HEK293 (cell line): ENCODE results near the gene CACNA1C.

Source experiments
- CTCF ChIA-PET: fragments of 350-600 bp; formaldehyde crosslinking; extraction: SDS; loops from one replicate; lab custom pipeline; 2021; ENCODE audit warnings: antibody characterized with exemption; lab: Yijun Ruan, JAX
- POLR2A ChIA-PET: fragments of 300-600 bp; formaldehyde crosslinking; extraction: SDS; loops from one replicate; lab custom pipeline; 2020; ENCODE audit warnings: antibody characterized with exemption, inconsistent platforms; lab: Yijun Ruan, JAX
- H3K27ac ChIP-seq: fragments of 200-500 bp; sonication (Bioruptor generic); 2 replicates; pipeline ENCODE4 v1.5.1; 2014; ENCODE audit warnings: low read depth, low read length, control low read depth, inconsistent platforms; ENCODE audit errors: extremely low read depth
- H3K36me3 ChIP-seq, 2 experiments: fragments of 200-500 bp in 1 of 2; sonication (Bioruptor generic) in 1 of 2; 1 replicate in 1 of 2; 2 replicates in 1 of 2; pipeline ENCODE4 v1.5.1; 2014 to 2017; ENCODE audit warnings: inconsistent platforms in 2 of 2, low read length in 2 of 2; ENCODE audit not compliant: control insufficient read depth in 2 of 2, insufficient read depth in 1 of 2
- H3K4me1 ChIP-seq: fragments of 200-500 bp; sonication (Bioruptor generic); 2 replicates; pipeline ENCODE4 v1.5.1; 2014; ENCODE audit warnings: mild to moderate bottlenecking, low read length, inconsistent platforms; ENCODE audit not compliant: control insufficient read depth, insufficient read depth
- H3K4me3 ChIP-seq: 2 replicates; pipeline ENCODE4 v1.5.1; 2011; ENCODE audit warnings: low read depth, mild to moderate bottlenecking, control low read depth, low read length, moderate library complexity
- H3K9me3 ChIP-seq: fragments of 200-500 bp; sonication (Bioruptor generic); 2 replicates; pipeline ENCODE4 v1.5.1; 2014; ENCODE audit warnings: low read depth, low read length, inconsistent platforms; ENCODE audit not compliant: control insufficient read depth, insufficient read depth
- ATF2 ChIP-seq: fragments of 450-650 bp; formaldehyde crosslinking; IDR thresholded peaks from 2 replicates; pipeline ENCODE4 v1.5.1; 2016; ENCODE audit warnings: missing biosample characterization, missing genetic modification characterization, low read depth
- BCL11B ChIP-seq: fragments of 450-650 bp; formaldehyde crosslinking; IDR thresholded peaks from 2 replicates; pipeline ENCODE4 v1.5.1; 2016; ENCODE audit warnings: low read depth, missing biosample characterization, missing genetic modification characterization
- BCL6B ChIP-seq: fragments of 450-650 bp; formaldehyde crosslinking; IDR thresholded peaks from 2 replicates; pipeline ENCODE4 v1.5.1; 2017; ENCODE audit warnings: missing biosample characterization, missing genetic modification characterization
- FEZF1 ChIP-seq: fragments of 450-650 bp; formaldehyde crosslinking; IDR thresholded peaks from 2 replicates; pipeline ENCODE4 v1.5.1; 2016; ENCODE audit warnings: missing biosample characterization, missing genetic modification characterization
- TRIM28 ChIP-seq: IDR thresholded peaks from 2 replicates; pipeline ENCODE4 v1.6.1; 2011; ENCODE audit warnings: low read length, control low read depth, borderline replicate concordance
- ZBTB20 ChIP-seq: fragments of 450-650 bp; formaldehyde crosslinking; IDR thresholded peaks from 2 replicates; pipeline ENCODE4 v1.5.1; 2016; ENCODE audit warnings: missing biosample characterization, missing genetic modification characterization
- ZEB2 ChIP-seq: fragments of 450-650 bp; formaldehyde crosslinking; IDR thresholded peaks from 2 replicates; pipeline ENCODE4 v1.5.1; 2016; ENCODE audit warnings: missing biosample characterization, missing genetic modification characterization
- ZFP41 ChIP-seq: fragments of 450-650 bp; formaldehyde crosslinking; IDR thresholded peaks from 2 replicates; pipeline ENCODE4 v1.5.1; 2016; ENCODE audit warnings: missing biosample characterization, missing genetic modification characterization, borderline replicate concordance
- ZNF157 ChIP-seq: fragments of 450-650 bp; formaldehyde crosslinking; IDR thresholded peaks from 2 replicates; pipeline ENCODE4 v1.5.1; 2016; ENCODE audit warnings: missing biosample characterization, missing genetic modification characterization
- ZNF214 ChIP-seq: fragments of 450-650 bp; formaldehyde crosslinking; IDR thresholded peaks from 2 replicates; pipeline ENCODE4 v1.5.1; 2017; ENCODE audit warnings: missing biosample characterization, mild to moderate bottlenecking, missing genetic modification characterization, borderline replicate concordance
- ZNF350 ChIP-seq: fragments of 450-650 bp; formaldehyde crosslinking; IDR thresholded peaks from 2 replicates; pipeline ENCODE4 v1.5.0; 2017; ENCODE audit warnings: missing biosample characterization, mild to moderate bottlenecking, missing genetic modification characterization
- ZNF354C ChIP-seq: fragments of 450-650 bp; formaldehyde crosslinking; IDR thresholded peaks from 2 replicates; pipeline ENCODE4 v1.5.1; 2016; ENCODE audit warnings: missing biosample characterization, missing genetic modification characterization, low read depth, borderline replicate concordance
- ZNF366 ChIP-seq: fragments of 450-650 bp; formaldehyde crosslinking; conservative IDR thresholded peaks from 2 replicates; pipeline ENCODE4 v1.5.1; 2016; ENCODE audit warnings: missing biosample characterization, missing genetic modification characterization
- ZNF394 ChIP-seq: fragments of 450-650 bp; formaldehyde crosslinking; IDR thresholded peaks from 2 replicates; pipeline ENCODE4 v1.5.1; 2016; ENCODE audit warnings: missing biosample characterization, missing genetic modification characterization, mild to moderate bottlenecking, moderate library complexity, borderline replicate concordance
- ZNF416 ChIP-seq: fragments of 450-650 bp; formaldehyde crosslinking; IDR thresholded peaks from 2 replicates; pipeline ENCODE4 v1.5.1; 2016; ENCODE audit warnings: missing biosample characterization, missing genetic modification characterization
- ZNF423 ChIP-seq: fragments of 450-650 bp; formaldehyde crosslinking; IDR thresholded peaks from 2 replicates; pipeline ENCODE4 v1.5.1; 2016; ENCODE audit warnings: missing biosample characterization, missing genetic modification characterization
- ZNF426 ChIP-seq: fragments of 450-650 bp; formaldehyde crosslinking; IDR thresholded peaks from 2 replicates; pipeline ENCODE4 v1.5.1; 2017; ENCODE audit warnings: missing biosample characterization, missing genetic modification characterization, mild to moderate bottlenecking, inconsistent platforms, moderate library complexity
- ZNF510 ChIP-seq: fragments of 450-650 bp; formaldehyde crosslinking; IDR thresholded peaks from 2 replicates; pipeline ENCODE4 v1.5.1; 2018; ENCODE audit warnings: mild to moderate bottlenecking, missing genetic modification characterization, missing biosample characterization; ENCODE audit not compliant: insufficient replicate concordance
- ZNF558 ChIP-seq: fragments of 450-650 bp; formaldehyde crosslinking; IDR thresholded peaks from 2 replicates; pipeline ENCODE4 v1.5.1; 2016; ENCODE audit warnings: missing biosample characterization, missing genetic modification characterization
- ZNF571 ChIP-seq: fragments of 450-650 bp; formaldehyde crosslinking; IDR thresholded peaks from 2 replicates; pipeline ENCODE4 v1.5.0; 2017; ENCODE audit warnings: missing biosample characterization, missing genetic modification characterization
- ZNF600 ChIP-seq: fragments of 450-650 bp; formaldehyde crosslinking; IDR thresholded peaks from 2 replicates; pipeline ENCODE4 v1.5.1; 2016; ENCODE audit warnings: missing biosample characterization, missing genetic modification characterization
- ZNF623 ChIP-seq: fragments of 450-650 bp; formaldehyde crosslinking; IDR thresholded peaks from 2 replicates; pipeline ENCODE4 v1.5.1; 2016; ENCODE audit warnings: missing biosample characterization, missing genetic modification characterization
- ZNF626 ChIP-seq: fragments of 450-650 bp; sonication (Bioruptor Pico); formaldehyde crosslinking; IDR thresholded peaks from 2 replicates; pipeline ENCODE4 v1.5.1; 2018; ENCODE audit warnings: missing biosample characterization, missing genetic modification characterization, inconsistent platforms
- ZNF629 ChIP-seq: fragments of 450-650 bp; formaldehyde crosslinking; IDR thresholded peaks from 2 replicates; pipeline ENCODE4 v1.5.1; 2017; ENCODE audit warnings: missing biosample characterization, missing genetic modification characterization
- ZNF658 ChIP-seq: fragments of 450-650 bp; formaldehyde crosslinking; IDR thresholded peaks from 2 replicates; pipeline ENCODE4; 2016; ENCODE audit warnings: missing biosample characterization, missing genetic modification characterization
- ZNF76 ChIP-seq: fragments of 450-650 bp; formaldehyde crosslinking; IDR thresholded peaks from 2 replicates; pipeline ENCODE4; 2016; ENCODE audit warnings: low read depth, missing biosample characterization, missing genetic modification characterization, borderline replicate concordance
- ZNF830 ChIP-seq: fragments of 450-650 bp; IDR thresholded peaks from 2 replicates; pipeline ENCODE4 v1.5.0; 2018; ENCODE audit warnings: missing biosample characterization, missing genetic modification characterization, low read depth, mild to moderate bottlenecking, moderate library complexity
- TF ChIP-seq, protein P1 (sequence below): fragments of 450-650 bp; formaldehyde crosslinking; IDR thresholded peaks from 2 replicates; pipeline ENCODE4 v1.5.1; 2017; ENCODE audit warnings: missing biosample characterization, missing genetic modification characterization
- TF ChIP-seq, protein P2 (sequence below): fragments of 450-650 bp; formaldehyde crosslinking; IDR thresholded peaks from 2 replicates; pipeline ENCODE4 v1.5.1; 2017; ENCODE audit warnings: missing biosample characterization, mild to moderate bottlenecking, missing genetic modification characterization, moderate library complexity

CACNA1C gene

DNA sequence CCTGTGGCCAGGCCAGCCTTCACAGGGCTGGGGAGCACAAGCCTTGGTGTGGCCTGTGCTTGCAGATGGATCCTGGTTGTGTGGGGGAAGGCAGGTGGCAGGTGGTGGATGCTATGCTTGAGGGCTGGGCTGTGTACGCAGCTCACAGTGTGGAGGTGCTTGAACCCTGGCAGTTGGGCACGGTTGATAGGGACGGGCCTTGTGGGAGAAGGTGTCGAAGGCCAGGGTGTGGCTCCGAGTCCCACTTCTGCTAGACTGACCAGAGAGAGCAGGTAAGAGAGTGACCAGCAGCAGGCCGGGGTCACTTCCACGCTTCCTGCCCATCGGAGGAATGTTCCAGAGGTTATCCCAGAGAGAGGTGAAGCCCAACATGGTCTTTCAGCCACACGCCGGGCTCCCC, 85.5 kb downstream of the CACNA1C start:
- ChIA-PET CTCF (no interaction called here), POLR2A (no interaction called here)
- no peak overlapping the region for H3K4me3 ChIP-seq
- TF ChIP-seq ZNF350 (tag by site-specific recombination) (no peak), ZNF366 (tag by site-specific recombination) (no peak), ZEB2 (tag by site-specific recombination) (no peak), ZBTB20 (no peak), ZNF416 (tag by site-specific recombination) (no peak), ZNF214 (tag by site-specific recombination) (no peak), ZNF76 (tag by site-specific recombination) (no peak), BCL6B (no peak), ATF2 (tag by site-specific recombination) (no peak), ZNF558 (tag by site-specific recombination) (no peak), ZNF600 (tag by site-specific recombination) (no peak), ZNF394 (tag by site-specific recombination) (no peak)
- TF ChIP-seq, protein P1, sequence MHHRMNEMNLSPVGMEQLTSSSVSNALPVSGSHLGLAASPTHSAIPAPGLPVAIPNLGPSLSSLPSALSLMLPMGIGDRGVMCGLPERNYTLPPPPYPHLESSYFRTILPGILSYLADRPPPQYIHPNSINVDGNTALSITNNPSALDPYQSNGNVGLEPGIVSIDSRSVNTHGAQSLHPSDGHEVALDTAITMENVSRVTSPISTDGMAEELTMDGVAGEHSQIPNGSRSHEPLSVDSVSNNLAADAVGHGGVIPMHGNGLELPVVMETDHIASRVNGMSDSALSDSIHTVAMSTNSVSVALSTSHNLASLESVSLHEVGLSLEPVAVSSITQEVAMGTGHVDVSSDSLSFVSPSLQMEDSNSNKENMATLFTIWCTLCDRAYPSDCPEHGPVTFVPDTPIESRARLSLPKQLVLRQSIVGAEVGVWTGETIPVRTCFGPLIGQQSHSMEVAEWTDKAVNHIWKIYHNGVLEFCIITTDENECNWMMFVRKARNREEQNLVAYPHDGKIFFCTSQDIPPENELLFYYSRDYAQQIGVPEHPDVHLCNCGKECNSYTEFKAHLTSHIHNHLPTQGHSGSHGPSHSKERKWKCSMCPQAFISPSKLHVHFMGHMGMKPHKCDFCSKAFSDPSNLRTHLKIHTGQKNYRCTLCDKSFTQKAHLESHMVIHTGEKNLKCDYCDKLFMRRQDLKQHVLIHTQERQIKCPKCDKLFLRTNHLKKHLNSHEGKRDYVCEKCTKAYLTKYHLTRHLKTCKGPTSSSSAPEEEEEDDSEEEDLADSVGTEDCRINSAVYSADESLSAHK: no peak
- no peaks in the 10 kb centered on the region for H3K36me3 ChIP-seq
- H3K9me3 ChIP-seq: no peaks in the 10 kb centered on the region
- H3K4me1 ChIP-seq: no peaks in the 10 kb centered on the region
- no peak overlapping the region for H3K27ac ChIP-seq

- no peaks in the 10 kb centered on the region for H3K4me1 ChIP-seq
- H3K27ac ChIP-seq: no peak overlapping the region
- POLR2A ChIA-PET: no interaction called here
- no peaks in the 10 kb centered on the region for H3K36me3 ChIP-seq
- TF ChIP-seq ZNF157 (tag by site-specific recombination) (no peak), ZNF626 (tag by site-specific recombination) (no peak), ZNF426 (no peak), ZNF629 (tag by site-specific recombination) (no peak), ZNF830 (tag by site-specific recombination) (no peak), ZNF354C (tag by site-specific recombination) (no peak), ZNF623 (tag by site-specific recombination) (no peak), ZFP41 (tag by site-specific recombination) (no peak), ZNF423 (tag by site-specific recombination) (no peak), FEZF1 (tag by site-specific recombination) (no peak), ZNF658 (no peak), BCL11B (tag by site-specific recombination) (no peak), ZNF571 (tag by site-specific recombination) (no peak), TRIM28 (no peak), ZNF510 (no peak)
- TF ChIP-seq, protein P2, sequence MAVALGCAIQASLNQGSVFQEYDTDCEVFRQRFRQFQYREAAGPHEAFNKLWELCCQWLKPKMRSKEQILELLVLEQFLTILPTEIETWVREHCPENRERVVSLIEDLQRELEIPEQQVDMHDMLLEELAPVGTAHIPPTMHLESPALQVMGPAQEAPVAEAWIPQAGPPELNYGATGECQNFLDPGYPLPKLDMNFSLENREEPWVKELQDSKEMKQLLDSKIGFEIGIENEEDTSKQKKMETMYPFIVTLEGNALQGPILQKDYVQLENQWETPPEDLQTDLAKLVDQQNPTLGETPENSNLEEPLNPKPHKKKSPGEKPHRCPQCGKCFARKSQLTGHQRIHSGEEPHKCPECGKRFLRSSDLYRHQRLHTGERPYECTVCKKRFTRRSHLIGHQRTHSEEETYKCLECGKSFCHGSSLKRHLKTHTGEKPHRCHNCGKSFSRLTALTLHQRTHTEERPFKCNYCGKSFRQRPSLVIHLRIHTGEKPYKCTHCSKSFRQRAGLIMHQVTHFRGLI: no peak
- TF ChIP-seq, all 188 proteins: peak for 0
- CTCF ChIA-PET: no interaction called here
- H3K4me3 ChIP-seq: no peak overlapping the region
- H3K9me3 ChIP-seq: no peaks in the 10 kb centered on the region
These were observed 86.1 kb downstream of the CACNA1C start for GRCh38 chr12:2138871-2139308.
